GM13976 (cell line): ENCODE measurements around the gene TREML4.

Source experiments
- DNase-seq: peaks from one replicate; pipeline ENCODE4 v3.0.0; 2012; ENCODE audit warnings: low spot score
- in situ Hi-C: fragments of 300-500 bp; cut with MboI; formaldehyde crosslinking; loops from one replicate; pipeline ENCODE4 v1.12.0; 2022; ENCODE audit warnings: low sequenced_read_pairs, mixed read lengths, inconsistent platforms; ENCODE audit not compliant: unreplicated experiment
- TF ChIP-seq, protein P1 (sequence below): IDR thresholded peaks from 2 replicates; pipeline ENCODE4 v1.5.1; 2012; ENCODE audit warnings: borderline replicate concordance, mild to moderate bottlenecking; ENCODE audit not compliant: insufficient read depth; ENCODE audit errors: extremely low read depth, missing control alignments, control extremely low read depth

TREML4 gene

DNA sequence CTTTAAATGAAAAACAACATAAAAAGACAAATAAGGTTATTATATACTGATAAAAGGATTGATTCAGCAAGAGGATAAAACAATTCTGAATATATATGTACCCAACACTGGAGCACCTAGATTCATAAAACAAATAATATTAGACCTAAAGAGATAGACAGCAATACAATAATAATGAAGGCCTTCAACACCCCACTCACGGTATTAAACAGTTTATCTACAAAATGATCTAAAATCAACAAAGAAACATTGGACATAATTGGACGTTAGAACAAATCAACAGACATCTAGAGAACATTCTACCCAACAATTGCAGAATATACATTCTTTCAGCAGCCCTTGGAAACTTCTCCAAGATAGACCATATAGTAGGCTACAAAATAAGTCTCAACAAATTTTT is 34.3 kb downstream of the TREML4 start:
- in situ Hi-C loops = no loop called here
- TF ChIP-seq, protein P1, sequence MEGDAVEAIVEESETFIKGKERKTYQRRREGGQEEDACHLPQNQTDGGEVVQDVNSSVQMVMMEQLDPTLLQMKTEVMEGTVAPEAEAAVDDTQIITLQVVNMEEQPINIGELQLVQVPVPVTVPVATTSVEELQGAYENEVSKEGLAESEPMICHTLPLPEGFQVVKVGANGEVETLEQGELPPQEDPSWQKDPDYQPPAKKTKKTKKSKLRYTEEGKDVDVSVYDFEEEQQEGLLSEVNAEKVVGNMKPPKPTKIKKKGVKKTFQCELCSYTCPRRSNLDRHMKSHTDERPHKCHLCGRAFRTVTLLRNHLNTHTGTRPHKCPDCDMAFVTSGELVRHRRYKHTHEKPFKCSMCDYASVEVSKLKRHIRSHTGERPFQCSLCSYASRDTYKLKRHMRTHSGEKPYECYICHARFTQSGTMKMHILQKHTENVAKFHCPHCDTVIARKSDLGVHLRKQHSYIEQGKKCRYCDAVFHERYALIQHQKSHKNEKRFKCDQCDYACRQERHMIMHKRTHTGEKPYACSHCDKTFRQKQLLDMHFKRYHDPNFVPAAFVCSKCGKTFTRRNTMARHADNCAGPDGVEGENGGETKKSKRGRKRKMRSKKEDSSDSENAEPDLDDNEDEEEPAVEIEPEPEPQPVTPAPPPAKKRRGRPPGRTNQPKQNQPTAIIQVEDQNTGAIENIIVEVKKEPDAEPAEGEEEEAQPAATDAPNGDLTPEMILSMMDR = no peak
- DNase-seq = no peak

DNA sequence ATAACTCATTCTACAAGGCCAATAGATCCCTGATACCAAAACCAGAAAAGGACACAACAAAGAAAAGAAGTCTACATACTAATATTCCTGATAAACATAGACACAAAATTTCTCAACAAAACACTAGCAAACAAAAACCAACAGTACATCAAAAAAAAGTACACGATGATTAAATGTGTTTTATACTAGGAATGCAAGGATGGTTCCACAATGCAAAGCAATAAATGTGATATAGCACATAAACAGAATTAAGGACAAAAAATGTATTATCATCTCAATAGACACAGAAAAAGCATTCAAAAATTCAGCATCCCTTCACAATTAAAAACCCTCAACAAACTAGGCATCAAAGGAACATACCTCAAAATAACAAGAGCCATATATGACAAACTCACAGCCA is 35.1 kb downstream of the TREML4 start:
- no peak for DNase-seq
- TF ChIP-seq, protein P1 = no peak

DNA sequence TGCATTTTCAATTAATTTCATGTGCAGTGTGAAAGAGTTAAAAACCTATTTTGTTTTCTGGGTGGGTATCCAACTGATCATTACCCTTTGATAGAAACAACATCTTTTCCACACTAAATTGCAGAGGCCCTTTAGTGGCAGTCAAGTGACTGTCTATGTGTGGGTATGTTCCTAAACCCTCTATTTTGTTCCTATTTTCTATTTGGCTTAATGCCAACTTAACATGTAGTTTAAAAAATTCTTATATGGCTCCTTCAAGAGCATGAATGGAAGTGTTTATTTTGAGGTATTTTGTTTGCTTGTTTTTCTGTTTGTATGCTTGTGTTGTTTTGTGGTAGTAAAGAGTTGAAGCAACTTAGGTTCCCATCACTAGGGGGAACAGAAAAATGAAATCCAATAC is 38.4 kb downstream of the TREML4 start:
- in situ Hi-C loops = no loop called here
- TF ChIP-seq, protein P1 = no peak
- no peak for DNase-seq

More for the DNA sequence above, 35.1 kb downstream of the TREML4 start:
- in situ Hi-C loops = no loop called here

- TF ChIP-seq, protein P1 = no peak
- peak; percentile 0 for DNase-seq
- in situ Hi-C loops = no loop called here
Measured at GRCh38 chr6:41268478-41268877, 40.3 kb downstream of the TREML4 start.

- TF ChIP-seq, protein P1 = no peak
- DNase-seq = no peak
- in situ Hi-C loops = no loop called here
Measured at GRCh38 chr6:41269166-41269565, 41.0 kb downstream of the TREML4 start.

DNA sequence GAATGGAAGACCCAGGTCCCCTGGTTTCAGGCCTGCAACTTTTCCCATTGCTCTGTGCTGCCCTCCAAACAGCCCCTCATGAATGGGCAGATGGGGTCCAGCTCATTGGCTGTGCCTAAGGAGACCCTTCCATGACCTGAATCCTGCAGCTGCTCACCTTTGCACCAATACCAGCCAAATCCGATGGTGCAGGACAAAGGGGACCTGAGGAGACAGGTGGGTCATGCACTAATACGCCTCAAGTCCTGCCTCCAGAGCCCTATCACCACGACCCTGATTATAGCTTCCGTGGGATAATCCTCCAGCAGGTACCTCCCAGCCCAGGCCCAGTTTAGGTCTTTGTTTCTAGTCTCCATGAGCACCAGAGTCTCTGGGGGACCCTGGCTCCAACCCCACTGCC is 41.6 kb downstream of the TREML4 start:
- TF ChIP-seq, protein P1 = no peak
- in situ Hi-C loops = no loop called here
- peak; percentile 0 for DNase-seq

DNA sequence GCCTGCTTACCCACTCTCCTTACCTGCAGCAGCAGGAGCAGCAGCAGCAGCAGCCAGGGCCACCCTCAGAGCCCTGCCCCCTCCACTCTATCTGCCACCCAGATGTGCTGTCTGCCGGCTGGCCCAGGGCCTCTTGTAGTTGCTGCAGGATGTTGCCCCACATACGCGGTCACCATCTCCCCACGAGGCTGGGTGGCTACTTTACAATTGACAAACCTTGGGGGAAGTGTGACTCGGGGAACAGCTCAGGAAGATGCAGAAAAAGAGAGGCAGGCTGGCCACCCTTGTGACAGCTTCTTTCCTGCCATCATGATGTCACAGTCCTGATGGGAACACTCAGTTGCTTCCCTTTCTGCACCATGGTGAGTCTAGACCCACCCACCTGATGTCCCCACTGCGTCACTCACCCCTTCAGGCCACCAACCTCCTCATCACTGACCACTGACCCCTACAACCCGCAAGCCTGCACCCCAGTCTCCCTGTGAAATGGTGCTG is 43.8 kb downstream of the TREML4 start:
- DNase-seq = peak; percentile 3
- TF ChIP-seq, protein P1 = no peak
- in situ Hi-C loops = no loop called here
